Hippocampal formation (tissue), 2 donors: ENCODE results near the gene AKAP7.

Experiments
- DNase-seq, 2 donors: peaks; one replicate each; lab custom pipeline; 2025; lab: John Stamatoyannopoulos, UW

Gene AKAP7

GRCh38 chr6:131199568-131200272, 64.5 kb downstream of the AKAP7 start:
- DNase-seq = peak; percentile 6 to 17

GRCh38 chr6:131205481-131206244, 70.4 kb downstream of the AKAP7 start:
- peak in 1 of 2 donors; percentile 15 for DNase-seq

GRCh38 chr6:131206463-131207251, 71.4 kb downstream of the AKAP7 start:
- DNase-seq = no peak

- no peak for DNase-seq
These were observed 73.5 kb downstream of the AKAP7 start for GRCh38 chr6:131208787-131209186.

- DNase-seq = no peak
These were observed 75.2 kb downstream of the AKAP7 start for GRCh38 chr6:131210469-131210868.

- no peak for DNase-seq
These were observed 76.8 kb downstream of the AKAP7 start for GRCh38 chr6:131212024-131212423.

GRCh38 chr6:131212913-131213312, 77.6 kb downstream of the AKAP7 start:
- DNase-seq = no peak

- no peak for DNase-seq
These were observed 78.3 kb downstream of the AKAP7 start for GRCh38 chr6:131213501-131213990.

- no peak for DNase-seq
These were observed 80.0 kb downstream of the AKAP7 start for GRCh38 chr6:131215219-131215618.

- DNase-seq = no peak
These were observed 81.0 kb downstream of the AKAP7 start for GRCh38 chr6:131216246-131216645.

- DNase-seq = no peak
These were observed 87.5 kb downstream of the AKAP7 start for GRCh38 chr6:131222773-131223172.

- no peak for DNase-seq
These were observed 88.1 kb downstream of the AKAP7 start for GRCh38 chr6:131223416-131223815.

- no peak for DNase-seq
These were observed 89.9 kb downstream of the AKAP7 start for GRCh38 chr6:131225127-131225526.

- no peak for DNase-seq
These were observed 90.7 kb downstream of the AKAP7 start for GRCh38 chr6:131225959-131226358.

GRCh38 chr6:131226459-131227157, 91.3 kb downstream of the AKAP7 start:
- DNase-seq = no peak

- DNase-seq = no peak
These were observed 91.9 kb downstream of the AKAP7 start for GRCh38 chr6:131227158-131227543.

- no peak for DNase-seq
These were observed 95.8 kb downstream of the AKAP7 start for GRCh38 chr6:131231103-131231502.

GRCh38 chr6:131231891-131232290, 96.6 kb downstream of the AKAP7 start:
- no peak for DNase-seq

- no peak for DNase-seq
These were observed 109.7 kb downstream of the AKAP7 start for GRCh38 chr6:131244942-131245341.

GRCh38 chr6:131250122-131250521, 114.9 kb downstream of the AKAP7 start:
- DNase-seq = peak; percentile 27 to 78

- DNase-seq = no peak
These were observed 115.7 kb downstream of the AKAP7 start for GRCh38 chr6:131250936-131251335.
